HepG2 (cell line): Measurements from ENCODE around the gene TNFSF13. TPM values are rescaled to one million over a fixed set of nuclear protein-coding genes. Genes with fewer than 3 reads are reported as not detected.
A peak's percentile ranks its signal among the peaks of the same experiment; 100 is the strongest.

Source experiments
- ARNT2 ChIP-seq: sonication (generic); formaldehyde crosslinking; IDR thresholded peaks from 2 replicates; pipeline ENCODE4 v1.8.0; 2022; ENCODE audit warnings: mild to moderate bottlenecking, low read depth, missing genetic modification reagents, moderate library complexity
- CCDC6 ChIP-seq: sonication (generic); formaldehyde crosslinking; IDR thresholded peaks from 2 replicates; pipeline ENCODE4 v1.8.1; 2022; ENCODE audit warnings: mild to moderate bottlenecking, missing genetic modification reagents, moderate library complexity
- CENPBD1 ChIP-seq: sonication (generic); formaldehyde crosslinking; IDR thresholded peaks from 2 replicates; pipeline ENCODE4 v1.8.0; 2022; ENCODE audit warnings: missing genetic modification reagents, low read depth, mild to moderate bottlenecking, borderline replicate concordance
- DRAP1 ChIP-seq: IDR thresholded peaks from 2 replicates; pipeline ENCODE4 v1.6.1; 2016; ENCODE audit warnings: missing genetic modification reagents, missing compliant biosample characterization
- HDAC6 ChIP-seq: fragments of 200-600 bp; sonication (generic); IDR thresholded peaks from 2 replicates; pipeline ENCODE4 v1.7.0; 2017; ENCODE audit warnings: mild to moderate bottlenecking, antibody characterized with exemption, low read length, low read depth
- HMG20B ChIP-seq: conservative IDR thresholded peaks from 2 replicates; pipeline ENCODE4 v1.6.1; 2016; ENCODE audit warnings: missing genetic modification reagents, missing compliant biosample characterization
- NR2F2 ChIP-seq: IDR thresholded peaks from 2 replicates; pipeline ENCODE4 v1.6.1; 2012; ENCODE audit warnings: low read depth, inconsistent platforms, borderline replicate concordance
- RBM22 ChIP-seq: fragments of 200-400 bp; formaldehyde crosslinking; optimal IDR thresholded peaks from 2 replicates; pipeline ENCODE3; 2017; ENCODE audit warnings: mild to moderate bottlenecking, low read length, moderate library complexity
- RXRA ChIP-seq: sonication (generic); formaldehyde crosslinking; IDR thresholded peaks from 2 replicates; pipeline ENCODE4 v1.5.1; 2020; ENCODE audit warnings: missing genetic modification reagents
- SMAD3 ChIP-seq: sonication (generic); formaldehyde crosslinking; IDR thresholded peaks from 2 replicates; pipeline ENCODE4 v1.4.0; 2020; ENCODE audit warnings: missing genetic modification reagents
- SMC3 ChIP-seq: IDR thresholded peaks from 2 replicates; pipeline ENCODE4 v1.6.1; 2011; ENCODE audit warnings: low read length, improper control_type of control experiment
- TEAD2 ChIP-seq: sonication (generic); formaldehyde crosslinking; IDR thresholded peaks from 2 replicates; pipeline ENCODE4 v1.9.0; 2021; ENCODE audit warnings: missing genetic modification reagents
- TSC22D2 ChIP-seq: sonication (generic); formaldehyde crosslinking; IDR thresholded peaks from 2 replicates; pipeline ENCODE4 v1.5.1; 2020; ENCODE audit warnings: missing genetic modification reagents, mild to moderate bottlenecking, borderline replicate concordance
- ZNF484 ChIP-seq: sonication (generic); formaldehyde crosslinking; IDR thresholded peaks from 2 replicates; pipeline ENCODE4 v1.5.1; 2020; ENCODE audit warnings: mild to moderate bottlenecking, low read depth, missing genetic modification reagents, borderline replicate concordance
- ZNF512B ChIP-seq: sonication (generic); formaldehyde crosslinking; IDR thresholded peaks from 2 replicates; pipeline ENCODE4 v1.5.1; 2020; ENCODE audit warnings: missing genetic modification reagents, mild to moderate bottlenecking, borderline replicate concordance
- ZNF615 ChIP-seq: sonication (generic); formaldehyde crosslinking; IDR thresholded peaks from 2 replicates; pipeline ENCODE4 v1.5.0; 2020; ENCODE audit warnings: mild to moderate bottlenecking, missing genetic modification reagents, borderline replicate concordance
- ZNF7 ChIP-seq: IDR thresholded peaks from 2 replicates; pipeline ENCODE4 v1.6.1; 2016; ENCODE audit warnings: missing biosample characterization, missing genetic modification reagents
- ZNF770 ChIP-seq: sonication (generic); formaldehyde crosslinking; IDR thresholded peaks from 2 replicates; pipeline ENCODE4 v1.5.0; 2020; ENCODE audit warnings: mild to moderate bottlenecking, missing genetic modification reagents
- polyA plus RNA-seq, 8 experiments: library from polyadenylated mRNA; depleted of rRNA in 3 of 8; stranded (reverse) in 7 of 8; unstranded in 1 of 8; fragments of >200 nt; fragmentation: Illumina TruSeq in 4 of 8; extraction: Trizol in 4 of 8; gene quantifications; 2 replicates each; pipeline versions ENCODE4 v1.2.1 to v1.2.3, GENCODE V29; 2011 to 2016; ENCODE audit warnings: low read depth in 4 of 8, missing spikeins in 1 of 8, mixed read lengths in 1 of 8; ENCODE audit not compliant: insufficient read depth in 1 of 8
- total RNA-seq, 5 experiments: library from RNA; depleted of rRNA; stranded (reverse); fragments of >200 nt; fragmentation: Illumina TruSeq; extraction: Trizol; gene quantifications; 2 replicates each; pipeline ENCODE4 v1.2.3, GENCODE V29; 2016; ENCODE audit warnings: low read depth in 1 of 5
- TF ChIP-seq, protein P1 (sequence below): sonication (generic); formaldehyde crosslinking; IDR thresholded peaks from 2 replicates; pipeline ENCODE4 v1.5.0; 2020; ENCODE audit warnings: missing genetic modification reagents
- TF ChIP-seq, protein P2 (sequence below): sonication (generic); formaldehyde crosslinking; IDR thresholded peaks from 2 replicates; pipeline ENCODE4 v1.5.1; 2020; ENCODE audit warnings: missing genetic modification reagents, mild to moderate bottlenecking, borderline replicate concordance

Gene TNFSF13
- total and polyA plus RNA-seq, 2 of the 13 experiments (the other 11 are each of a cell fraction or from before 2014, with no cell fraction given), result 2.5 to 3.3 TPM

GRCh38 chr17:7572588-7573323, 14.2 kb downstream of the TNFSF13 start (continued):
- TF ChIP-seq DRAP1 (CRISPR knock-in tag), result peak; percentile 100
- TF ChIP-seq SMC3, result no peak
- TF ChIP-seq RXRA (CRISPR knock-in tag), result peak; percentile 33; the same call in 1 of the 2 replicates
- TF ChIP-seq, protein P1, sequence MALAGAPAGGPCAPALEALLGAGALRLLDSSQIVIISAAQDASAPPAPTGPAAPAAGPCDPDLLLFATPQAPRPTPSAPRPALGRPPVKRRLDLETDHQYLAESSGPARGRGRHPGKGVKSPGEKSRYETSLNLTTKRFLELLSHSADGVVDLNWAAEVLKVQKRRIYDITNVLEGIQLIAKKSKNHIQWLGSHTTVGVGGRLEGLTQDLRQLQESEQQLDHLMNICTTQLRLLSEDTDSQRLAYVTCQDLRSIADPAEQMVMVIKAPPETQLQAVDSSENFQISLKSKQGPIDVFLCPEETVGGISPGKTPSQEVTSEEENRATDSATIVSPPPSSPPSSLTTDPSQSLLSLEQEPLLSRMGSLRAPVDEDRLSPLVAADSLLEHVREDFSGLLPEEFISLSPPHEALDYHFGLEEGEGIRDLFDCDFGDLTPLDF (CRISPR knock-in tag), result peak; percentile 82
- TF ChIP-seq HDAC6, result peak; percentile 87; the same call in 1 of the 2 replicates
- TF ChIP-seq ZNF484 (CRISPR knock-in tag), result no peak
- peak; percentile 94; the same call in 1 of the 2 replicates for TF ChIP-seq ZNF615
- peak; percentile 32; the same call in 1 of the 2 replicates for TF ChIP-seq TSC22D2 (CRISPR knock-in tag)
- TF ChIP-seq, protein P2, sequence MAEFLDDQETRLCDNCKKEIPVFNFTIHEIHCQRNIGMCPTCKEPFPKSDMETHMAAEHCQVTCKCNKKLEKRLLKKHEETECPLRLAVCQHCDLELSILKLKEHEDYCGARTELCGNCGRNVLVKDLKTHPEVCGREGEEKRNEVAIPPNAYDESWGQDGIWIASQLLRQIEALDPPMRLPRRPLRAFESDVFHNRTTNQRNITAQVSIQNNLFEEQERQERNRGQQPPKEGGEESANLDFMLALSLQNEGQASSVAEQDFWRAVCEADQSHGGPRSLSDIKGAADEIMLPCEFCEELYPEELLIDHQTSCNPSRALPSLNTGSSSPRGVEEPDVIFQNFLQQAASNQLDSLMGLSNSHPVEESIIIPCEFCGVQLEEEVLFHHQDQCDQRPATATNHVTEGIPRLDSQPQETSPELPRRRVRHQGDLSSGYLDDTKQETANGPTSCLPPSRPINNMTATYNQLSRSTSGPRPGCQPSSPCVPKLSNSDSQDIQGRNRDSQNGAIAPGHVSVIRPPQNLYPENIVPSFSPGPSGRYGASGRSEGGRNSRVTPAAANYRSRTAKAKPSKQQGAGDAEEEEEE (CRISPR knock-in tag), result no peak
- TF ChIP-seq HMG20B (CRISPR knock-in tag), result no peak
- no peak for TF ChIP-seq CCDC6 (CRISPR knock-in tag)
- TF ChIP-seq ZNF512B (CRISPR knock-in tag), result no peak
- TF ChIP-seq ARNT2 (CRISPR knock-in tag), result no peak; the same call in none of the 2 replicates
- TF ChIP-seq ZNF7, result no peak
- 0 out of 2 replicates have a peak, but pooled peaks have one; percentile 57 for TF ChIP-seq TEAD2 (CRISPR knock-in tag)
- TF ChIP-seq CENPBD1, result no peak; the same call in 1 of the 2 replicates
- no peak; the same call in none of the 2 replicates for TF ChIP-seq ZNF770 (CRISPR knock-in tag)
- peak; percentile 6; the same call in 1 of the 2 replicates for TF ChIP-seq SMAD3 (CRISPR knock-in tag)
- peak; percentile 83 for TF ChIP-seq RBM22
- TF ChIP-seq NR2F2, result no peak
